D721Med (cell line): ENCODE measurements around the gene SARDH.

ENCODE experiments used
- DNase-seq: peaks from one replicate; pipeline ENCODE4 v3.0.0; 2011; ENCODE audit warnings: low spot score; ENCODE audit not compliant: insufficient read length
- FAIRE-seq: peaks from 2 replicates; lab custom pipeline; 2011; peaks lifted over from hg19 to GRCh38; lab: Jason Lieb, UNC
- TF ChIP-seq, protein P1 (sequence below): IDR thresholded peaks from 2 replicates; pipeline ENCODE4 v1.5.1; 2012; ENCODE audit warnings: mild to moderate bottlenecking, control low read depth; ENCODE audit not compliant: insufficient read depth; ENCODE audit errors: missing control alignments

The SARDH gene

DNA sequence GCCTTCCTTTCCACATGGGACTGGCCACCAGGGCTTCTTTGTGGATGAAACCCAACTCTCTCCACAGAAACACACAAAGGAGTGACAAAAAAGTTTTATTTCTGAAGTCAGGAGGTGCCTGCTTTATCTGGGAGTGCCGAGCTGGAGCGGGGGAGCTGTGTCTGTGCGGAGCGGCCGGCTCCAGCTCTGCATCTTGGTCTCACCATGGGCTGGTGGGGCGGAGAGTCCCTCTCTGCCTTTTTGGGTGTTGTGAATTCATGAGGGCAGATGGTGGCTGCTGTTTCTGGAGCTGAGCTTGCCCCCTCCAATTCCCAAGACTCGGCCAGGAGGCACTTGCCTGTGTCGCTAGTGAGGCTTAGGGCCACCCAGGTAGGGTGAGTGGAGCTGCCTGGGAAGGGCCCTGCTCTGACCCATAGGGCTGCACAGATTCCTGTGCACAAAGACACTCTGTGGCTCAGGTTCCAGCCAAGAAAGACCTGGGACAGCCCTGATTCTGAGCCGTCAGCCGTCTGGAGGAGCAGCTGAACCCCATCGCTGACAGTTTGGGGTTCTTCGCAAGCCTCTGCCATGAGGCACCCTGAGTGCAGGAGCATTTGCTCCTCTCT is 100.6 kb downstream of the SARDH start:
- TF ChIP-seq, protein P1, sequence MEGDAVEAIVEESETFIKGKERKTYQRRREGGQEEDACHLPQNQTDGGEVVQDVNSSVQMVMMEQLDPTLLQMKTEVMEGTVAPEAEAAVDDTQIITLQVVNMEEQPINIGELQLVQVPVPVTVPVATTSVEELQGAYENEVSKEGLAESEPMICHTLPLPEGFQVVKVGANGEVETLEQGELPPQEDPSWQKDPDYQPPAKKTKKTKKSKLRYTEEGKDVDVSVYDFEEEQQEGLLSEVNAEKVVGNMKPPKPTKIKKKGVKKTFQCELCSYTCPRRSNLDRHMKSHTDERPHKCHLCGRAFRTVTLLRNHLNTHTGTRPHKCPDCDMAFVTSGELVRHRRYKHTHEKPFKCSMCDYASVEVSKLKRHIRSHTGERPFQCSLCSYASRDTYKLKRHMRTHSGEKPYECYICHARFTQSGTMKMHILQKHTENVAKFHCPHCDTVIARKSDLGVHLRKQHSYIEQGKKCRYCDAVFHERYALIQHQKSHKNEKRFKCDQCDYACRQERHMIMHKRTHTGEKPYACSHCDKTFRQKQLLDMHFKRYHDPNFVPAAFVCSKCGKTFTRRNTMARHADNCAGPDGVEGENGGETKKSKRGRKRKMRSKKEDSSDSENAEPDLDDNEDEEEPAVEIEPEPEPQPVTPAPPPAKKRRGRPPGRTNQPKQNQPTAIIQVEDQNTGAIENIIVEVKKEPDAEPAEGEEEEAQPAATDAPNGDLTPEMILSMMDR: no peak
- FAIRE-seq (no peak), DNase-seq (no peak)

DNA sequence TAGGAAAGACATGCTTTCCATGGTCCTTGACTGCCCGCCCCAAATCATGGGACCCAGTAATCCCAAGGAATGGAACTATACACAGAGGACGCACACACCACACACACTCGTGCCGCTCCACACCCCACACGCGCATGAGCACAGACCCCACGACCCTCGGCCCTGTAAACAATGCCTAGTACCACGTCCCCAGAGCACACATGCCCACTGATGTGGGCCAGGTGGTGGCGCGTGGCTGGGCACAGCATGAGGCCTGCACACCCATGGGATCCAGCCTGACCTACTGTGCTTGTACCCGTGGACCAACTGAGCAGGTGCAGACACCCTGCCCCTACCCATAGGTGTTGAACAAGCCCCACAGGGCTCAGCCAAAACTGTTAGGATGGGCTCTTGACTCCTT is 101.2 kb downstream of the SARDH start:
- no peak for FAIRE-seq
- DNase-seq: no peak
- TF ChIP-seq, protein P1: no peak

DNA sequence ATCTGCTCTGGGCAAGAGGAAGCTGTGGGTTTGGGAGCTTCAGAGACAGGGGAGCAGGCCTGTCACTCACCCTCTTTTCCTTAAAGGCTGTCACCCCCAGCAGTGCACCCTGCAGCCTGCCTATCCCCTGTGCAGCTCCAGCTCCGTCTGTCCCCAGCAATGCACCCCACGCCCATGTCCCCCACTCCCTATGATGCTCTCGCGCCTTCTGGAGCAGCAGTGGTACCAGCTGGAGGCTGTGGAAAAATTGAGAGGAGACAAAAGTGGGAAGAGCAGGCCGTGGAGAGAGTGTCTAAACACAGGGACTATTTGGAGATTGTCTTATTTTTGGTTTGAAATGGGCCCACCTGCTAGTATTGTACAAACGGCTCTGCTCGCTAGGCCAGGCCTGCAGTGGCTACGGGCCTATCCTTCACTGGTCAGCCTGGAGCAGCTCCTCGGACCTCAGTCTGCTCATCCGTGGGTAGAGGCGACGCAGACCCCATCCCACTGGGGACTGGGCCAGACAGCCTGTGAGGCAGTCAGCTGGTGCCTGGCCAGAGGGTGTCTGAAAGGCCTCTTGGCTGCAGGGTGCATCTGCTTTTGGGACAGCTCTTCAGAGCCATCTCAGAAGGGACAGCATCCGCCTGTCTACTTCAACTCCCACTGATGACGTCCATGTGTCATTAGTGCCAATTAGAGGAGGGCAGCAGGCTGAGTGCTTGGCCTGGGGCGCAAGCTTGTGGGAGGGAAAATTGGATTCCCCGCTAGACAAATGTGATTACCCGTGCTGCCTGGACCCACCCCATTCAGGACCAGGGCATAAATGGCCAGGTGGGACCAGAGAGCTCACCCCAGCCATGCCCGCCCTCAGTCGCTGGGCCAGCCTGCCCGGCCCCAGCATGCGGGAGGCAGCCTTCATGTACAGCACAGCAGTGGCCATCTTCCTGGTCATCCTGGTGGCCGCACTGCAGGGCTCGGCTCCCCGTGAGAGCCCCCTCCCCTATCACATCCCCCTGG is 102.3 kb downstream of the SARDH start, which contains the start of gene DBH:
Gene DBH (plus strand): TSS at position 831 of the 999 bp plus-strand sequence. CDS start 9 bp downstream, at position 840.
- TF ChIP-seq, protein P1: no peak
- FAIRE-seq: no peak
- no peak for DNase-seq

DNA sequence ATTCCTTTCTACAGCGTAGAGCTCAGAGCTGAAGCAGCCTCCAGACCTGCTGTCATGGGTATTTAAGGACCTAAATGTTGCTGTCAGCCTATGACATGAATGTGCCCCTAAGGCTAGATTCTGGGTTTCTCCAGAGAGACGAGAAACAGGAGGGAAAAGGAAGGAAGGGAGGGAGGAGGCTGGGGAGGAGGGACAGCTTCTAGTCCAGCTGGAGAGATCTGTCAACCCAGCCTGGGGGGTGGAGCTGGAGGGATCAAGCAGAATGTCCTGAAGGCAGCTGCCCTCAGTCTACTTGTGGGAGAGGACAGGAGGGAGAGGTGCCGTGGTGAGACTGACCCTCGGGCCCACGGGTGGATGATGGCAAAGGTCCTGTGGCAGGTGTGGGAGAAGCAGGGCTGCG is 103.1 kb downstream of the SARDH start:
- TF ChIP-seq, protein P1: no peak
- DNase-seq (no peak), FAIRE-seq (no peak)

DNA sequence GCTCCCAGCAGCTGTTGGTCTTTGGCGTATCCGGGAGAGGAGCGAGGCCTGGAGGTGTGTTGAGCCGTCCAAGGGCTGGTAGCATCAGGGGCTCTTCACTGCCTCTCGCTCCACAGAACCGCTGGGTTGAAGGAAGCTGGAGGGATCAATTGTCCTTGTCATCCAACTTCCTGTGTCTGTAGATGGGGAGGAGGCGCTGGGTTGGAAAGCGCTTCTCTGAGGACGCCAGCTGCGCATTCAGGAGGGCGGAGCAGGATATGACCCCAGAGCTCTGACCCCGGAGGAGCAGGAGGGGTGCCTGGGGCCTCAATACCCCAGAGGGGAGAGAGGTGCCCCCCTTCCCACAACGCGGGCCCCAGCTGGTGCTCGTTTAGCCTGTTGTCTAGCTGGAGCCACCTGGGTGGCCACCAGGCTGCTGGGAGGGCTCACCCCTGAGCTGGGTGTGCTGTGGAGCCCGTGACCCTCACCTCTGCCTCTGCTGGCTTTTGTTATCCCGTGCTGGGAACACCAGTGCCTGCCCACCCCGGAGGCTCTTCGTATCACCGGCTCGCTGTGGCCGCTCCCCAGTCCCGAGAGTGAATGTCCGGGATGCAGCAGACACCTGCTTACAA is 104.0 kb downstream of the SARDH start:
- DNase-seq (no peak), FAIRE-seq (no peak)
- TF ChIP-seq, protein P1: no peak

DNA sequence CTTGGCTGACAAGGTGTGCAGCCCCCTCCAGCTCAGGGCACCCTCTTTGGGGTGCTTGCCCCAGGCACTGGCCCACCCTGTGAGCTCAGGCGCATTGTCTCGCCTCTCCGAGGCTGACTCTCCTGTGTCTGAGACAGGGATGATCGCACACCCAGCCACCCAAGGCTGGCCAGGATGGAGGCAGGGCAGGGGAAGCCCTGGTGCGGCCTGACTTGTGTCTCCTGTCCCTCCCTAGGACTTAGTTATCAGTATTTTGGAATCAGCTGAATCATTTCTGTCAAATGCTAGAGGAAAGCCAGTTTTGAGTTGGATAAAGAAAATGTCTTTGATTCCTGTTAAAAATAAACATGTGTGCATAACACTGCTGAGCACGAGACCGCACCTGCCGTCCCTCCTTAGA is 104.5 kb downstream of the SARDH start:
- DNase-seq: no peak
- TF ChIP-seq, protein P1: no peak

More for the DNA sequence above, 104.5 kb downstream of the SARDH start:
- FAIRE-seq: no peak
